GM12865 (cell line): ENCODE results near the gene TDRD7.

ENCODE experiments used
- DNase-seq: peaks from one replicate; pipeline ENCODE4 v3.0.0; 2010; ENCODE audit warnings: low read depth
- H3K4me3 ChIP-seq: 2 replicates; pipeline ENCODE4 v1.5.1; 2011; ENCODE audit warnings: mild to moderate bottlenecking, low read depth, low read length, control low read depth
- CTCF ChIP-seq: IDR thresholded peaks from 2 replicates; pipeline ENCODE4 v1.5.1; 2011; ENCODE audit warnings: low read length, control low read depth, low read depth, inconsistent platforms; ENCODE audit not compliant: insufficient read depth; ENCODE audit errors: missing control alignments

The TDRD7 gene

GRCh38 chr9:97425336-97425972, 13.6 kb downstream of the TDRD7 start:
- TF ChIP-seq CTCF, result no peak
- H3K4me3 ChIP-seq, result no peak overlapping the region
- DNase-seq, result no peak

GRCh38 chr9:97425973-97426336, 14.1 kb downstream of the TDRD7 start:
- no peak for TF ChIP-seq CTCF
- no peak for DNase-seq
- H3K4me3 ChIP-seq, result no peak overlapping the region

DNA sequence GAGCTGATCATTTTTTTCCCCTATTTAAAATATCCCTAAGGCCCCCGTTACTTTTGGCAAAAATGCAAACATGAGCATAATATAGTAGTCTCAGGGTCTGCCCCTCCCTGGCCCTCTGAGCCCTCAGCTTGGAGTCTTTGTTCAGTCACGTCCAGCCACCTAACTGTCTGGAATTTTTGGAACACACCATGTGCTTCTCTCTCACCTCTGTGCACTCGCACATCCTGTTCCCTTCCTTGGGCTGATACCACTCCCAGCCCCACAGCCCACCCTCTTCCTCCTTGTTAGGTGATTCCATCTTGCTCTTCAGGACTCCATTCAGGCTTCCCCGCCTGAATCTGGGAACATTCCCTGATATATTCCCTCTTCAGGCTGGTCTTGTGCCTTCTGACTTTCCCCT, 16.0 kb downstream of the TDRD7 start:
- DNase-seq, result no peak
- no peak for TF ChIP-seq CTCF

GRCh38 chr9:97430316-97431043, 18.6 kb downstream of the TDRD7 start:
- no peak overlapping the region for H3K4me3 ChIP-seq
- DNase-seq, result no peak
- no peak for TF ChIP-seq CTCF

More for the DNA sequence above, 16.0 kb downstream of the TDRD7 start:
- H3K4me3 ChIP-seq, result no peak overlapping the region

DNA sequence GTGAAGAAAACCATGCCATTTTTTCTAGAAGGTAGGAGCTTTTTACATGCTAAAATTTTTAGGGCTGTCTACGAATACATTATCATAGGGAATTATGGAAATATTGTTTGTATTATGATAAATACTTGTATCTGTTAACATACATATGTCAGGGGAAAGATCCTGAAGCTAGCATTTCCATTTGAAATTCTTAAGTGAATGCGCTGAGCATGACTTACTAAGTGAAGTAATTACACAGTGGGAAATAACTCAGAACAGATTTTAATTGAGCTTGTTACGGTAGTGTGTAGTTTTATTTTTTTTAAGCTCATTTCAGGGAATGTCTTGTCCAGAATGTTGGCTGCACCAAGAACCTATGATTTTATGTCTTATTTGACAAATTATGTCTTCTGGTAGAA, 19.1 kb downstream of the TDRD7 start:
- DNase-seq, result no peak
- H3K4me3 ChIP-seq, result no peak overlapping the region
- no peak for TF ChIP-seq CTCF

GRCh38 chr9:97431549-97432143, 19.8 kb downstream of the TDRD7 start:
- peak; percentile 16 for DNase-seq
- TF ChIP-seq CTCF, result no peak

More at GRCh38 chr9:97431549-97432143, 19.8 kb downstream of the TDRD7 start:
- no peak overlapping the region for H3K4me3 ChIP-seq
